ENCODE results near the gene OTOG.

- TF ChIP-seq CTCF (IDR thresholded peaks at IDR 0.05) (no peak), POLR2A (IDR thresholded peaks at IDR 0.05) (no peak)
These were observed 58.6 kb downstream of the OTOG start for GRCh38 chr11:17605651-17606122.
